C4-2B (cell line): Measurements from ENCODE around the gene PPOX.

Source experiments
- ZFX ChIP-seq: fragments of 450-650 bp; IDR thresholded peaks from 2 replicates; pipeline ENCODE4 v1.6.1; 2017
- TF ChIP-seq, protein P1 (sequence below): fragments of 450-650 bp; conservative IDR thresholded peaks from 2 replicates; pipeline ENCODE4 v1.5.1; 2017; ENCODE audit warnings: mild to moderate bottlenecking

DNA sequence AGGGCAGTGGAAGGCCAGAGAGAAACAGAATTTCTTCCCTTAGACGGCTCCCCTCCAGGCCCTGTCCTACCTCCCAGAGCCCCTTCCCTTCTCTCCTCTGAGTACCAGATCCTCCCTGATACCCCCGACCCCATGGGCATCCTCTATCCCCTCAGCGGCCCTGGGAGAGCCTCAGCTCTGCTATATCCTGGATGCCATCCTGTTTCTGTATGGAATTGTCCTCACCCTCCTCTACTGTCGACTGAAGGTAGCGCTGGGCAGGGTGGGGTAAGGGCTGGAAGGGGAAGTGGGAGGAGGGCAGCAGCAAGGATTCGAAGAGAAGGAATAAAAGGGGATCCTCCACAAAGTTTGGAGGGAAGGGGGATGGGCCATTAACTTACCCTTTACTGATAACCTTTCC lies 51.6 kb downstream of the PPOX start:
- TF ChIP-seq, protein P1, sequence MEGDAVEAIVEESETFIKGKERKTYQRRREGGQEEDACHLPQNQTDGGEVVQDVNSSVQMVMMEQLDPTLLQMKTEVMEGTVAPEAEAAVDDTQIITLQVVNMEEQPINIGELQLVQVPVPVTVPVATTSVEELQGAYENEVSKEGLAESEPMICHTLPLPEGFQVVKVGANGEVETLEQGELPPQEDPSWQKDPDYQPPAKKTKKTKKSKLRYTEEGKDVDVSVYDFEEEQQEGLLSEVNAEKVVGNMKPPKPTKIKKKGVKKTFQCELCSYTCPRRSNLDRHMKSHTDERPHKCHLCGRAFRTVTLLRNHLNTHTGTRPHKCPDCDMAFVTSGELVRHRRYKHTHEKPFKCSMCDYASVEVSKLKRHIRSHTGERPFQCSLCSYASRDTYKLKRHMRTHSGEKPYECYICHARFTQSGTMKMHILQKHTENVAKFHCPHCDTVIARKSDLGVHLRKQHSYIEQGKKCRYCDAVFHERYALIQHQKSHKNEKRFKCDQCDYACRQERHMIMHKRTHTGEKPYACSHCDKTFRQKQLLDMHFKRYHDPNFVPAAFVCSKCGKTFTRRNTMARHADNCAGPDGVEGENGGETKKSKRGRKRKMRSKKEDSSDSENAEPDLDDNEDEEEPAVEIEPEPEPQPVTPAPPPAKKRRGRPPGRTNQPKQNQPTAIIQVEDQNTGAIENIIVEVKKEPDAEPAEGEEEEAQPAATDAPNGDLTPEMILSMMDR: no peak
- TF ChIP-seq ZFX: no peak
